IMR-90 (cell line): Measurements from ENCODE around the gene SOX6. TPM values are rescaled to one million over a fixed set of nuclear protein-coding genes. Genes with fewer than 3 reads are reported as not detected.

Experiments used
- ATAC-seq: fragments of 200-7000 bp; cut with Tn5 transposase; 2 replicates; pipeline ENCODE4 v1.9.1; 2020; ENCODE audit warnings: low read depth, mild to moderate bottlenecking, moderate library complexity
- BruUV-seq: library from RNA; stranded (reverse); fragments of 400-500 nt; replicated peaks from 2 replicates; lab custom pipeline; 2021; lab: Mats Ljungman, UMichigan
- CTCF ChIA-PET: fragments of 300-600 bp; formaldehyde crosslinking; extraction: SDS; loops from one replicate; lab custom pipeline; 2021; ENCODE audit warnings: antibody characterized with exemption; lab: Yijun Ruan, JAX
- POLR2A ChIA-PET: fragments of 300-600 bp; sonication (Branson Sonifier 250); formaldehyde crosslinking; loops from one replicate; lab custom pipeline; 2022; ENCODE audit warnings: antibody characterized with exemption; ENCODE audit not compliant: unreplicated experiment; lab: Charles Lee
- DNase-seq: peaks from one replicate; pipeline ENCODE4 v3.0.0; 2013
- H2AFZ ChIP-seq: replicated peaks from 2 replicates; pipeline ENCODE3; 2013; ENCODE audit warnings: low read length, mild to moderate bottlenecking; ENCODE audit not compliant: poor library complexity
- H2AK5ac ChIP-seq: 2 replicates; pipeline ENCODE4 v1.6.1; 2013; ENCODE audit warnings: low read depth, low read length, inconsistent platforms
- H2AK9ac ChIP-seq: replicated peaks from 2 replicates; pipeline ENCODE3; 2013; ENCODE audit warnings: mild to moderate bottlenecking, low read depth, low read length, moderate library complexity; ENCODE audit not compliant: poor library complexity
- H2BK120ac ChIP-seq: 2 replicates; pipeline ENCODE4 v1.6.1; 2013; ENCODE audit warnings: low read depth, low read length, inconsistent platforms
- H2BK15ac ChIP-seq: 3 replicates; pipeline ENCODE4 v1.6.1; 2013; ENCODE audit warnings: low read depth, low read length, inconsistent platforms
- H2BK20ac ChIP-seq: 2 replicates; pipeline ENCODE4 v1.6.1; 2013; ENCODE audit warnings: low read depth, mild to moderate bottlenecking, inconsistent platforms, low read length, moderate library complexity
- H2BK5ac ChIP-seq: 2 replicates; pipeline ENCODE4 v1.6.1; 2013; ENCODE audit warnings: mild to moderate bottlenecking, low read depth, low read length, inconsistent platforms; ENCODE audit not compliant: poor library complexity, severe bottlenecking
- H3K14ac ChIP-seq: replicated peaks from 2 replicates; pipeline ENCODE4 v1.6.1; 2013; ENCODE audit warnings: low read depth, low read length, inconsistent platforms
- H3K18ac ChIP-seq: 2 replicates; pipeline ENCODE4 v1.6.1; 2013; ENCODE audit warnings: low read depth, low read length, control low read depth
- H3K23ac ChIP-seq: 2 replicates; pipeline ENCODE4 v1.6.1; 2013; ENCODE audit warnings: low read depth, low read length, inconsistent platforms
- H3K27ac ChIP-seq: 2 replicates; pipeline ENCODE4 v1.5.1; 2013; ENCODE audit warnings: mild to moderate bottlenecking, control low read depth, low read length; ENCODE audit not compliant: insufficient read depth
- H3K27me3 ChIP-seq: 2 replicates; pipeline ENCODE4 v1.6.1; 2013; ENCODE audit warnings: low read length; ENCODE audit not compliant: control insufficient read depth, insufficient read depth
- H3K36me3 ChIP-seq: 2 replicates; pipeline ENCODE4 v1.6.1; 2013; ENCODE audit warnings: low read length, mixed read lengths; ENCODE audit not compliant: control insufficient read depth, insufficient read depth
- H3K4ac ChIP-seq: 2 replicates; pipeline ENCODE4 v1.6.1; 2013; ENCODE audit warnings: low read depth, low read length, inconsistent platforms
- H3K4me1 ChIP-seq: 2 replicates; pipeline ENCODE4 v1.6.1; 2013; ENCODE audit warnings: low read length, mixed read lengths; ENCODE audit not compliant: control insufficient read depth, insufficient read depth
- H3K4me2 ChIP-seq: 2 replicates; pipeline ENCODE4 v1.6.1; 2013; ENCODE audit warnings: low read depth, mild to moderate bottlenecking, control low read depth, low read length, moderate library complexity
- H3K4me3 ChIP-seq: 2 replicates; pipeline ENCODE4 v1.5.1; 2013; ENCODE audit warnings: low read depth, mild to moderate bottlenecking, control low read depth, low read length, moderate library complexity; ENCODE audit not compliant: insufficient read depth
- H3K56ac ChIP-seq: 2 replicates; pipeline ENCODE4 v1.6.1; 2013; ENCODE audit warnings: low read length, inconsistent platforms; ENCODE audit not compliant: insufficient read depth; ENCODE audit errors: extremely low read depth
- H3K79me1 ChIP-seq, 2 experiments: 2 replicates each; pipeline ENCODE4 v1.6.1; 2013; ENCODE audit warnings: low read length in 2 of 2, inconsistent platforms in 1 of 2, low read depth in 1 of 2
- H3K9ac ChIP-seq: 2 replicates; pipeline ENCODE4 v1.6.1; 2013; ENCODE audit warnings: low read depth, low read length, control low read depth
- H3K9me1 ChIP-seq: 2 replicates; pipeline ENCODE4 v1.6.1; 2013; ENCODE audit warnings: low read length, inconsistent platforms; ENCODE audit not compliant: insufficient read depth
- H3K9me3 ChIP-seq: 2 replicates; pipeline ENCODE4 v1.6.1; 2013; ENCODE audit warnings: low read length; ENCODE audit not compliant: control insufficient read depth, insufficient read depth
- H4K20me1 ChIP-seq: 2 replicates; pipeline ENCODE4 v1.6.1; 2013; ENCODE audit warnings: low read length, inconsistent platforms; ENCODE audit not compliant: insufficient read depth
- H4K5ac ChIP-seq: 2 replicates; pipeline ENCODE4 v1.6.1; 2013; ENCODE audit warnings: mild to moderate bottlenecking, low read depth, low read length, control low read depth
- H4K8ac ChIP-seq, 2 experiments: 2 replicates each; pipeline ENCODE4 v1.6.1; 2013; ENCODE audit warnings: low read depth in 2 of 2, low read length in 2 of 2, control low read depth in 1 of 2, inconsistent platforms in 1 of 2
- H4K91ac ChIP-seq: 2 replicates; pipeline ENCODE4 v1.6.1; 2013; ENCODE audit warnings: low read depth, low read length, inconsistent platforms; ENCODE audit not compliant: insufficient read depth
- BHLHE40 ChIP-seq: fragments of 150-350 bp; IDR thresholded peaks from 2 replicates; pipeline ENCODE4 v1.6.1; 2016; ENCODE audit warnings: mild to moderate bottlenecking, low read depth, low read length
- CEBPB ChIP-seq: IDR thresholded peaks from 2 replicates; pipeline ENCODE4 v1.6.1; 2012; ENCODE audit warnings: low read depth, low read length, improper control_type of control experiment
- CHD1 ChIP-seq: IDR thresholded peaks from 2 replicates; pipeline ENCODE4 v1.6.1; 2012; ENCODE audit warnings: low read depth, low read length, improper control_type of control experiment
- FOS ChIP-seq: fragments of 150-350 bp; IDR thresholded peaks from 2 replicates; pipeline ENCODE4 v1.6.1; 2016; ENCODE audit warnings: low read depth, low read length
- MAFK ChIP-seq: IDR thresholded peaks from 2 replicates; pipeline ENCODE4 v1.6.1; 2012; ENCODE audit warnings: low read depth, low read length, improper control_type of control experiment
- WGBS, 2 experiments: methylation state at CpG; one replicate each; pipeline versions ENCODE4 v1.1.5 to v1.1.7; 2013; ENCODE audit warnings: missing lambda C conversion rate in 2 of 2; ENCODE audit not compliant: insufficient read length in 1 of 2; ENCODE audit errors: extremely low coverage in 2 of 2; 5-methylcytosine and 5-hydroxymethylcytosine counted together
- dilution Hi-C: fragments of 300-500 bp; cut with HindIII; formaldehyde crosslinking; loops from one replicate; pipeline ENCODE4 v1.14.3; 2018; ENCODE audit warnings: low sequenced_read_pairs; ENCODE audit not compliant: unreplicated experiment
- in situ Hi-C: fragments of 300-500 bp; cut with MboI; formaldehyde crosslinking; loops from 3 replicates; pipeline ENCODE4 v1.14.3; 2019; ENCODE audit warnings: low sequenced_read_pairs, inconsistent platforms, mixed read lengths
- intact Hi-C: fragments of 100-400 bp; cut with micrococcal nuclease; formaldehyde crosslinking; loops from 2 replicates; pipeline ENCODE4 v1.10.0; 2022
- polyA plus RNA-seq, 3 experiments: library from polyadenylated mRNA; depleted of rRNA; stranded (reverse); fragments of >200 nt; gene quantifications; 2 replicates each; pipeline ENCODE4 v1.2.3, GENCODE V29; 2012; ENCODE audit warnings: low replicate concordance in 1 of 3
- total RNA-seq: library from RNA; depleted of rRNA; stranded (reverse); fragments of >200 nt; gene quantifications from 2 replicates; pipeline ENCODE4 v1.2.3, GENCODE V29; 2012

SOX6 gene
- total and polyA plus RNA-seq, 2 of the 4 experiments (the other 2 are of a cell fraction) = 1.7 to 7.7 TPM

GRCh38 chr11:15969701-15970329, 386.5 kb downstream of the SOX6 start:
- Histone ChIP-seq H3K18ac (peak overlapping the region; percentile 86), H3K4me1 (peaks cover 9% of the 10 kb centered on the region), H3K56ac (peak overlapping the region; percentile 73), H3K9me1 (no peaks in the 10 kb centered on the region; the same call in 1 of the 2 replicates), H2BK120ac (peak overlapping the region; percentile 79), H2AK5ac (0 out of 2 replicates have a peak overlapping the region, but pooled peaks have one; percentile 3), H4K8ac (peak overlapping the region; percentile 11 to 83; a peak in 3 of 4 replicates), H3K27ac (peak overlapping the region; percentile 69; the same call in 1 of the 2 replicates), H3K27me3 (no peaks in the 10 kb centered on the region), H4K91ac (peak overlapping the region; percentile 72), H3K14ac (peak overlapping the region; percentile 57), H3K4me2 (peak overlapping the region; percentile 82), H3K9me3 (no peaks in the 10 kb centered on the region), H4K20me1 (no peaks in the 10 kb centered on the region), H2AK9ac (no peak overlapping the region), H3K36me3 (peaks cover 2% of the 10 kb centered on the region; the same call in 1 of the 2 replicates), H2AFZ (no peak overlapping the region), H2BK20ac (peak overlapping the region; percentile 74; the same call in 1 of the 2 replicates), H2BK15ac (peak overlapping the region; percentile 16; the same call in 1 of the 3 replicates), H3K4ac (peak overlapping the region; percentile 77; the same call in 1 of the 2 replicates), H3K79me1 (no peaks in the 10 kb centered on the region; a peak in 1 of 4 replicates), H3K23ac (peak overlapping the region; percentile 51), H3K9ac (peak overlapping the region; percentile 60), H4K5ac (peak overlapping the region; percentile 11), H3K4me3 (peak overlapping the region; percentile 22; the same call in 1 of the 2 replicates), H2BK5ac (peak overlapping the region; percentile 92)
- in situ Hi-C loops (no loop called here), intact Hi-C loops (no loop called here), dilution Hi-C loops (no loop called here)
- no peak for TF ChIP-seq MAFK
- TF ChIP-seq FOS = peak; percentile 17; the same call in 1 of the 2 replicates
- peak; percentile 56 for TF ChIP-seq BHLHE40
- TF ChIP-seq CEBPB = peak; percentile 91
- TF ChIP-seq CHD1 = no peak
- WGBS, 2 experiments = no CpG with 5 or more reads among the region's 6 CpGs
- ChIA-PET CTCF (interaction anchor here (1.0 to 1.7 kb wide), 2 partner anchors 12 to 32 kb away, joined by 3 to 4 read pairs; no protein-coding TSS in a partner anchor), POLR2A (no interaction called here)
- BruUV-seq = no TSS peak
- peak; percentile 57 for ATAC-seq
- DNase-seq = peak; percentile 91
